AG10803 (cell line): ENCODE measurements around the gene SYTL5.

Experiments used
- DNase-seq: peaks from one replicate; pipeline ENCODE4 v3.0.0; 2010; ENCODE audit warnings: low read depth
- H3K4me3 ChIP-seq: 2 replicates; pipeline ENCODE4 v1.5.1; 2011; ENCODE audit warnings: mild to moderate bottlenecking, low read length, control low read depth
- CTCF ChIP-seq: conservative IDR thresholded peaks from 2 replicates; pipeline ENCODE4 v1.5.1; 2011; ENCODE audit warnings: mild to moderate bottlenecking, low read length, control low read depth, inconsistent platforms

The SYTL5 gene

DNA sequence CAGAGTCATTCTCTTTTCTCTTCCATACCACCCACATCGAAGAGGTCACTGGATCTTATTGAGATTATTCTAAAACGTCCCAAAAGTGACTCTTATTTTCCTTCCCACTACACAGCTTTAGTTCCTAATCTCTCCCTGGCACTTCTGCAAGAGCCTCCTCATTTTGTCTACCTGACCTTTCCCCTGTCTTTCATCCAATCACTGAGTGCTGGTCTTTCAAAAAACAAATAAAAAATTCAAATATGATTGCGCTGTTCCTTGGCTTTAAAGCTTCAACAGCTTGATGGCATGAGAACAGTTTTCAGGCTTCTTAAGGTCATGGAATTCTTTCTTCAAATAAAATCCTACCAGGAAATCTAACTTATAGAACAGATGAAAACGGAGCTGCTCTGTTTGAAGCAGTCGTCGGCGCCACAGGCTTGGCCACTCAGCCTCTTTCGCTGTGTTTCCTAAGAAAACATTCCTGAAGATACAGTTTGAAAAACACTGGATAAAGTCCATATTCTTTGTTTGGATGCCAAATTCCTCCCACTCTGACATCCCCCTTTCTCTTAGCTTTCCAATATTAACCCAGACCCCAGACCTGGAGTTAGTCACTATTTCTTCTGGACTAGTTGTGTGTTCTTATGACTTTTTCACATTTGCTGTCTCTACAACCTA lies 12.5 kb downstream of the SYTL5 start:
- no peak for DNase-seq
- no peak overlapping the region for H3K4me3 ChIP-seq
- no peak for TF ChIP-seq CTCF

GRCh38 chrX:38028300-38028699 lies 21.9 kb downstream of the SYTL5 start:
- H3K4me3 ChIP-seq = no peak overlapping the region
- no peak for TF ChIP-seq CTCF
- DNase-seq = no peak

DNA sequence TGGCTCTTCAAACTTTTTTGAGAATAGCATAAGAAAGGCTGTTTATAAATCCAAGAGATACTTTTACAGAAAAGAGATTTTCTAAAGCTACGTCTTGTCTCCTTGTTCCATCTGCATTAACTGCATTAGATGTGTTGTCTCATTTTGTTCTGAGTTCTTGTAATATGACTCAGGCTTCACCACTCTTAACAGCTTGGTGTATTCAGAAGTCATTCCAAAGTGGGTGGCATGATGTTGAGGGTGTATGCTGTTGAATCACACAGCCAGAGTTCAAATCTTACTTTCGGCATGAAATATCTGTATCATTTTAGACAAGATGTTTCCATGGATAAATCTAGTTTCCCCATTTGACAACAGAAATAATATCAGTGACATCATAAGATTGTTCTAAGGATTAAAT lies 30.1 kb downstream of the SYTL5 start:
- no peak for DNase-seq
- TF ChIP-seq CTCF = no peak
- no peak overlapping the region for H3K4me3 ChIP-seq

GRCh38 chrX:38038501-38038900 lies 32.1 kb downstream of the SYTL5 start:
- no peak for DNase-seq
- no peak overlapping the region for H3K4me3 ChIP-seq
- no peak for TF ChIP-seq CTCF

DNA sequence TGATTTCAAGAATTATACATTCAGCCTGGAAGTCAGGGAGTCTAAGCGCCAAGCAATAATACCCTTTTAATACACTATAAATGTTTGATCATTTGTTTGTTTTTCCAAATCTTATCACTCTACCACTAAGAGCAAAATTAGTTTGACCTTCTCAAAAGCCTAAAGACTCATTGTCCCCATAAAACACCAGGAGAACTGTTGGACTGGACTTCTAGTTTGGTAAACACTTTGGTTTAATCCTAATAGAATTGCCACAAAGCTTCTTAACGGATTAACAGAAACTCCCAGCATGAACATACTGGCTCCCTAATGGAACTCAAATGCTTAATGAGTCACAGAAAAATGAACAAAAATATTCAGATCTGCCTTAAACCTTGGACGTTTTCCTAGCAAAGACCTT lies 34.9 kb downstream of the SYTL5 start:
- no peak overlapping the region for H3K4me3 ChIP-seq
- TF ChIP-seq CTCF = no peak
- DNase-seq = no peak

- TF ChIP-seq CTCF = no peak
- H3K4me3 ChIP-seq = no peak overlapping the region
- no peak for DNase-seq
Measured at GRCh38 chrX:38044701-38045100, 38.3 kb downstream of the SYTL5 start.

- TF ChIP-seq CTCF = no peak
- DNase-seq = no peak
- no peak overlapping the region for H3K4me3 ChIP-seq
Measured at GRCh38 chrX:38045538-38046096, 39.3 kb downstream of the SYTL5 start.
